Measurements from ENCODE around the gene TDRD15.

- TF ChIP-seq CTCF (IDR thresholded peaks at IDR 0.05) (no peak), EZH2 (IDR thresholded peaks at IDR 0.05) (no peak)
Measured at GRCh38 chr2:21163213-21163612, 39.4 kb downstream of the TDRD15 start.
